NOMO-1 treated with dmso at 0.1 percent for 144 hours (cell line): ENCODE results near the gene SIAH3.
"Not testable (repeated sequence)": the region's sequence is repeated elsewhere in the genome, so short reads cannot be mapped to it uniquely, and the experiment has no call there.

Source experiments
- DNase-seq: peaks from one replicate; lab custom pipeline; 2025; ENCODE audit not compliant: unreplicated experiment; lab: John Stamatoyannopoulos, UW

SIAH3 gene

GRCh38 chr13:45851171-45851921 lies at the start of gene SIAH3:
Gene SIAH3, minus strand, starts transcription at chr13:45851753. Its CDS starts 124 bp downstream, at chr13:45851629.
- DNase-seq, result no peak

- no peak for DNase-seq
Measured at GRCh38 chr13:45899406-45899805, 47.9 kb upstream of the SIAH3 start.

GRCh38 chr13:45897562-45897961 lies 46.0 kb upstream of the SIAH3 start:
- DNase-seq, result no peak

GRCh38 chr13:45896285-45896684 lies 44.7 kb upstream of the SIAH3 start:
- DNase-seq, result no peak

GRCh38 chr13:45895881-45896280 lies 44.3 kb upstream of the SIAH3 start:
- no peak for DNase-seq

- no peak for DNase-seq
Measured at GRCh38 chr13:45892513-45892912, 41.0 kb upstream of the SIAH3 start.

GRCh38 chr13:45889590-45890243 lies 38.2 kb upstream of the SIAH3 start:
- no peak for DNase-seq

- no peak for DNase-seq
Measured at GRCh38 chr13:45886466-45886865, 34.9 kb upstream of the SIAH3 start.

GRCh38 chr13:45885194-45885593 lies 33.6 kb upstream of the SIAH3 start:
- no peak for DNase-seq

- no peak for DNase-seq
Measured at GRCh38 chr13:45882626-45883025, 31.1 kb upstream of the SIAH3 start.

GRCh38 chr13:45881353-45881752 lies 29.8 kb upstream of the SIAH3 start:
- no peak for DNase-seq

GRCh38 chr13:45880242-45880641 lies 28.7 kb upstream of the SIAH3 start:
- no peak for DNase-seq

GRCh38 chr13:45879666-45880065 lies 28.1 kb upstream of the SIAH3 start:
- DNase-seq, result no peak

- no peak for DNase-seq
Measured at GRCh38 chr13:45878966-45879365, 27.4 kb upstream of the SIAH3 start.

- DNase-seq, result no peak
Measured at GRCh38 chr13:45876781-45877180, 25.2 kb upstream of the SIAH3 start.

GRCh38 chr13:45875951-45876350 lies 24.4 kb upstream of the SIAH3 start:
- DNase-seq, result no peak

- no peak for DNase-seq
Measured at GRCh38 chr13:45873491-45874325, 22.2 kb upstream of the SIAH3 start.

GRCh38 chr13:45872566-45872965 lies 21.0 kb upstream of the SIAH3 start:
- no peak for DNase-seq

GRCh38 chr13:45871201-45871600 lies 19.6 kb upstream of the SIAH3 start:
- DNase-seq, result not testable (repeated sequence)

- no peak for DNase-seq
Measured at GRCh38 chr13:45870232-45870631, 18.7 kb upstream of the SIAH3 start.

GRCh38 chr13:45865414-45865813 lies 13.9 kb upstream of the SIAH3 start:
- DNase-seq, result no peak
